Loucy (cell line): ENCODE measurements around the gene SPATA20.

Source experiments
- CTCF ChIP-seq: fragments of 200-600 bp; sonication (generic); conservative IDR thresholded peaks from 2 replicates; pipeline ENCODE4 v1.5.1; 2014; ENCODE audit warnings: mild to moderate bottlenecking, antibody characterized with exemption, low read length
- EZH2phosphoT487 ChIP-seq: fragments of 200-600 bp; IDR thresholded peaks from 2 replicates; pipeline ENCODE4 v1.6.1; 2018; ENCODE audit warnings: antibody characterized with exemption, mild to moderate bottlenecking, moderate library complexity, borderline replicate concordance

- peak; percentile 49 for TF ChIP-seq CTCF
- no peak for TF ChIP-seq EZH2phosphoT487
Observed at GRCh38 chr17:50501054-50501453, 45.9 kb upstream of the SPATA20 start.
